Measurements from ENCODE around the gene C1orf198. TPM values are rescaled to one million over a fixed set of nuclear protein-coding genes. Genes with fewer than 3 reads are reported as not detected.

The C1orf198 gene
- total RNA-seq, 1 donor from 2014 or later, result 22.2 TPM

GRCh38 chr1:230823426-230823825 lies 44.9 kb downstream of the C1orf198 start:
- Mint-ChIP-seq H3K9me3 (ENCODE audit: unreplicated experiment) (no peaks in the 10 kb centered on the region), H3K27ac (ENCODE audit: unreplicated experiment) (no peak overlapping the region), H3K36me3 (ENCODE audit: low read depth, unreplicated experiment) (no peaks in the 10 kb centered on the region), H3K4me3 (ENCODE audit: unreplicated experiment) (no peak overlapping the region), H3K4me1 (ENCODE audit: unreplicated experiment) (no peaks in the 10 kb centered on the region), H3K27me3 (ENCODE audit: unreplicated experiment) (no peaks in the 10 kb centered on the region)
- no peak for TF ChIP-seq CTCF (IDR thresholded peaks at IDR 0.05; ENCODE audit: unreplicated experiment)
- DNase-seq (ENCODE audit: low spot score), result peak; percentile 13

GRCh38 chr1:230822092-230822581 lies 46.2 kb downstream of the C1orf198 start:
- Mint-ChIP-seq H3K4me1 (ENCODE audit: unreplicated experiment) (no peaks in the 10 kb centered on the region), H3K4me3 (ENCODE audit: unreplicated experiment) (no peak overlapping the region), H3K27ac (ENCODE audit: unreplicated experiment) (no peak overlapping the region), H3K9me3 (ENCODE audit: unreplicated experiment) (no peaks in the 10 kb centered on the region), H3K36me3 (ENCODE audit: low read depth, unreplicated experiment) (no peaks in the 10 kb centered on the region), H3K27me3 (ENCODE audit: unreplicated experiment) (no peaks in the 10 kb centered on the region)
- no peak for TF ChIP-seq CTCF (IDR thresholded peaks at IDR 0.05; ENCODE audit: unreplicated experiment)
- no peak for DNase-seq (ENCODE audit: low spot score)

- peak overlapping the region; percentile 11 for H3K27ac Mint-ChIP-seq (ENCODE audit: unreplicated experiment)
- DNase-seq (ENCODE audit: low spot score), result no peak
- no peak for TF ChIP-seq CTCF (IDR thresholded peaks at IDR 0.05; ENCODE audit: unreplicated experiment)
- H3K9me3 Mint-ChIP-seq (ENCODE audit: unreplicated experiment), result no peaks in the 10 kb centered on the region
- H3K4me3 Mint-ChIP-seq (ENCODE audit: unreplicated experiment), result no peak overlapping the region
- no peaks in the 10 kb centered on the region for H3K36me3 Mint-ChIP-seq (ENCODE audit: low read depth, unreplicated experiment)
- no peaks in the 10 kb centered on the region for H3K27me3 Mint-ChIP-seq (ENCODE audit: unreplicated experiment)
- no peaks in the 10 kb centered on the region for H3K4me1 Mint-ChIP-seq (ENCODE audit: unreplicated experiment)
Measured at GRCh38 chr1:230821346-230821745, 47.0 kb downstream of the C1orf198 start.

GRCh38 chr1:230820568-230820967 lies 47.8 kb downstream of the C1orf198 start:
- DNase-seq (ENCODE audit: low spot score), result no peak
- Mint-ChIP-seq H3K27me3 (ENCODE audit: unreplicated experiment) (no peaks in the 10 kb centered on the region), H3K27ac (ENCODE audit: unreplicated experiment) (no peak overlapping the region), H3K9me3 (ENCODE audit: unreplicated experiment) (no peaks in the 10 kb centered on the region), H3K4me1 (ENCODE audit: unreplicated experiment) (no peaks in the 10 kb centered on the region), H3K4me3 (ENCODE audit: unreplicated experiment) (no peak overlapping the region), H3K36me3 (ENCODE audit: low read depth, unreplicated experiment) (no peaks in the 10 kb centered on the region)
- TF ChIP-seq CTCF (IDR thresholded peaks at IDR 0.05; ENCODE audit: unreplicated experiment), result no peak

GRCh38 chr1:230819976-230820375 lies 48.3 kb downstream of the C1orf198 start:
- H3K27ac Mint-ChIP-seq (ENCODE audit: unreplicated experiment), result no peak overlapping the region
- H3K4me3 Mint-ChIP-seq (ENCODE audit: unreplicated experiment), result no peak overlapping the region
- H3K9me3 Mint-ChIP-seq (ENCODE audit: unreplicated experiment), result no peaks in the 10 kb centered on the region
- H3K27me3 Mint-ChIP-seq (ENCODE audit: unreplicated experiment), result no peaks in the 10 kb centered on the region
- TF ChIP-seq CTCF (IDR thresholded peaks at IDR 0.05; ENCODE audit: unreplicated experiment), result no peak
- no peaks in the 10 kb centered on the region for H3K4me1 Mint-ChIP-seq (ENCODE audit: unreplicated experiment)
- no peak for DNase-seq (ENCODE audit: low spot score)
- no peaks in the 10 kb centered on the region for H3K36me3 Mint-ChIP-seq (ENCODE audit: low read depth, unreplicated experiment)
